GM19193 (cell line): ENCODE results near the gene C6orf47.

ENCODE experiments used
- POLR2A ChIP-seq: IDR thresholded peaks from 4 replicates; pipeline ENCODE4 v1.6.1; 2011; ENCODE audit not compliant: insufficient read depth, insufficient read length; ENCODE audit errors: extremely low read depth

Gene C6orf47, protein sequence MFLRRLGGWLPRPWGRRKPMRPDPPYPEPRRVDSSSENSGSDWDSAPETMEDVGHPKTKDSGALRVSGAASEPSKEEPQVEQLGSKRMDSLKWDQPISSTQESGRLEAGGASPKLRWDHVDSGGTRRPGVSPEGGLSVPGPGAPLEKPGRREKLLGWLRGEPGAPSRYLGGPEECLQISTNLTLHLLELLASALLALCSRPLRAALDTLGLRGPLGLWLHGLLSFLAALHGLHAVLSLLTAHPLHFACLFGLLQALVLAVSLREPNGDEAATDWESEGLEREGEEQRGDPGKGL

DNA sequence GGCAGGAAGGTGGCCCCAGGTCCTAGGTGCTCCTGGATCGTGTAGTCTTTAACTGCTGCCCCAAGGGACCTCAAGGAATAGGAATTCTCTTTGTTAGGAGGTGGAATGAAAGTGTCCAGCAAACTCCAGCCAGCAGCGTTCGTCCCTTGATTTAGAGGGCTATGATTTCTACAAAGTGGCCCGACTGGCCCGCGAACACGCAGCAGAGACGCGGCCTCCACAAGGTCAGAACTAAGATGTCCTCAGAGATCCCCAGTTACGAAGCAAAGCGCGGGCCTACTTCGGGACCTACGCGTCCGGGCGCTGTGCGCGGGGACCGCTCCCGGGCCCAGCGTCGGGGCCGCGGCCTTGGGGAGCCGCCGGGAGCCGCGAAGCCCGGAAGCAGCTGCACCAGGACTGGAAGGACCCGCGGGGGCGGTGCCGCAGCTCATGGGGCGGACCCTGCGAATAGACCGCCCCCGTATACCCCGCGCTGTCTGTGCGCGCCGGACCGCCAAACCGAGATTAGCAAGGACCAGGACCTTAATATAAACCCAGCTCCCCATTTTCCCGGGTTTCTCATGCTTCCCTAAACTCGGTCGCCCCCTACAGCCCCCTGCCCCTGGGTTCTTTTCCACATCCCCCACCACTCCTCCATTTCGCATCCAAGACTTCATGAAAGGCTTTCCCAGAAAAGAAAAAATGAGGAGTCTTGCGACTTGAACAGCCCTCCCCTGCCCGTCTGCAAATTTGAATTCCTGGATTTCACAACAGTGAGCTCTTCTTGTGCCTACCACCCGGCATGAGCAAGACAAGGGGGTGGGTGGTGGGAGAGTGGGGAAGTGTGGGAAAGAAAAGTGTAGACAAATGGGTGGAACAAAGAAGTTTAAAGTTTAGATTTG is at the start of gene C6orf47:
Gene C6orf47, minus strand, starts transcription at position 398 of the 881 bp plus-strand sequence. CDS start 831 bp downstream, outside the sequence.
- peak; percentile 91 for TF ChIP-seq POLR2A

DNA sequence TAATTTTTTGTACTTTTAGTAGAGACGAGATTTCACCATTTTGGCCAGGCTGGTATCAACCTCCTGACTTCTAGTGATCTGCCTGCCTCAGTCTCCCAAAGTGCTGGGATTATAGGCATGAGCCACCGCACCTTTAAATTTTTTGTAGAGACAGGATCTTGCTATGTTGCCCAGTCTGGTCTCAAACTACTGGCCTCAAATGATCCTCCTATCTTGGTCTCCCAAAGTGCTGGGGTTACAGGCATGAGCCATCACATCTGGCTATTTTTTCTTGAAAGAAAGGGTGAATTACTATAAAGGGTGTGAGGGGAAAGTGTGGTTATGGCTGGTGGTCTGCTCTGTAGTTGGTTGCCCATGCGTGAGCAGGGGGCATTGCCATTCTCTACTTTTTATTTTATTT is 47.6 kb upstream of the C6orf47 start:
- no peak for TF ChIP-seq POLR2A

DNA sequence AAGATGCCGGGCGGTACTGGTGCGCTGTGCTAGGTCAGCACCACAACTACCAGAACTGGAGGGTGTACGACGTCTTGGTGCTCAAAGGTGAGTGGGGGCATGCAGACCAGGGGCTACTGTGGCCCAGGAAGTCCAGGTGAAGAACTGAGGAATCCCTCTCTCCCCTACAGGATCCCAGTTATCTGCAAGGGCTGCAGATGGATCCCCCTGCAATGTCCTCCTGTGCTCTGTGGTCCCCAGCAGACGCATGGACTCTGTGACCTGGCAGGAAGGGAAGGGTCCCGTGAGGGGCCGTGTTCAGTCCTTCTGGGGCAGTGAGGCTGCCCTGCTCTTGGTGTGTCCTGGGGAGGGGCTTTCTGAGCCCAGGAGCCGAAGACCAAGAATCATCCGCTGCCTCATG is 47.1 kb upstream of the C6orf47 start:
- no peak for TF ChIP-seq POLR2A

DNA sequence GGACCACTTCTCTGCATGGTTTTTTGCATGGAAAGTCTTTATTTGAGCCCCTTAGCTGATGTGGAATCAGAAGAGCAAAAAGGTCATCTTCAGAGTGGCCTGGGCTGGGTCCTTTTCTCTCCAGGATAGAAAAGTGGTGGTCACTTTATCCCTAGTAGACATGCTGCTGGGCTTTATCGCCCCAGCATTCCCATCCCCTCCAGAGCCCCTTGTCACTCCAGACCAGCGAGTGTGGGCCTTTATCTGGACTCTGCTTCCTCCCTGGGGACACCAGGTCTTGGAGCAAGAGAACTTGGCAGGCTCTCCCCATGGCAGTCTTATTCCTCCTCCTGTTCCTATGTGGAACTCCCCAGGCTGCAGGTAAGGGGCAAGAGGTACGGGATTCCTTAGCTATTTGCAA is 46.0 kb upstream of the C6orf47 start, which contains the start of gene LY6G6F:
Gene LY6G6F, plus strand, starts transcription at position 268 of the 400 bp plus-strand sequence. Its CDS starts 41 bp downstream, at position 309.
- TF ChIP-seq POLR2A = no peak

DNA sequence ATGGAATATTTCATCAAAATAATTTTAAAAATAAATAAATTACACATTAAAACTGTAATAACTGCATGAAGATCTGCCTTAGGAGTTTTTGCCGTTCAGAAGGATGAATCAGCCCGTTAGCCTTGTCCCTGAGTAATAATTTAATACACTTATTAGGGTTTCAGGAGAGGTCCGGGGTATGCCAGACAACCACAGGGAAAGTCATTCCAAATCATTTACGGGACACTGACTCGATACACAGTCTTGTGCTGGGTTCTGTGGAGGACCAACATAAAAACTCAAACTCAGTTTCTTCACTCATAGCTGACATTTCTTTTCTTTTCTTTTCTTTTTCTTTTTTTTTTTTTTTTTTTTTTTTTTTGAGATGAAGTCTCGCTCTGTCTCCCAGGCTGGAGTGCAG is 45.4 kb upstream of the C6orf47 start:
- no peak for TF ChIP-seq POLR2A

DNA sequence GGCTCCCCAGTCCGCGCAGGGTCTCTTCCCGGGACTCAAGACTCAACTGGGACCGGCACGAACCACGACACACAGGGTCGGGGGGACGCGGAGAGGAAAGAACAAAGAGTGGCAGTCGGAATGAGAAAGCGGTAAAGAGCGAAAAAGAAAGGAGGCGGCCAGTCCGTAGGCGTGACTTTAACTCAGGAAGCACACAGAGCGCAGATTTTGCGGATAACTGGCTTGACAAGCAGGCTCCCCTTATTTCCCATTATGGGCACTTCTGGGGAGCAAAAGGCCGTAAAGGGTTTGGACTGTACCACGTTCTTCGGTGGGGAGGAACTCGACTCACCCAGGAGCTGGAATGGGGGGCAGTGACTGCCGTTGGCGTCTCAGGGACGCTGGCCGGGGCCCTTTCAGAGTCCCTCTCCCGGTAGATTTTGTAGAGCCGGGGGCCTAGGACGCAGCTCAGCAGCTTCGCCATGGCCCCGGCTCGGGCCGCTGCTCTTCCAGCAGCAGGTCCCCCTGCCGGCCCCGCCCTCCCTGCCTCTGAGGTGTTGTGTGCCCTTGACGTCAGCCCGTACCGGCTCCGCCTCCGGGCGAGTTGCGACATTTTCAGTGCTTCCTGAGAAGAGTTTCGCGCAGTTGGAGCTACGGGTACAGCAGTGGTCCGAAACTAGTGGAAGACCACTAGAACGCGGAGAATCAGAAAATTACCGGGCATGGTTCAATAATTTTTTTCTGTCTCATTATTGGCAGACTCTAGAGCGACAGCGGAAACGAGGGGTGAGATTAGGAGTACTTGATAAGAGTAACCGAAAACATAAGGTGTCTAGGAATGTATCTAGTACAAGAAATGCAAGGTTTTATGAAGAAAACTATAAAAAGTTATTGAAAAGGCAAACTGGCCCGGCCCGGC is 42.5 kb upstream of the C6orf47 start, which contains the start of gene ABHD16A:
Gene ABHD16A, minus strand, starts transcription at position 506 of the 898 bp plus-strand sequence. Its CDS starts 43 bp downstream, at position 463.
- TF ChIP-seq POLR2A = peak; percentile 91

DNA sequence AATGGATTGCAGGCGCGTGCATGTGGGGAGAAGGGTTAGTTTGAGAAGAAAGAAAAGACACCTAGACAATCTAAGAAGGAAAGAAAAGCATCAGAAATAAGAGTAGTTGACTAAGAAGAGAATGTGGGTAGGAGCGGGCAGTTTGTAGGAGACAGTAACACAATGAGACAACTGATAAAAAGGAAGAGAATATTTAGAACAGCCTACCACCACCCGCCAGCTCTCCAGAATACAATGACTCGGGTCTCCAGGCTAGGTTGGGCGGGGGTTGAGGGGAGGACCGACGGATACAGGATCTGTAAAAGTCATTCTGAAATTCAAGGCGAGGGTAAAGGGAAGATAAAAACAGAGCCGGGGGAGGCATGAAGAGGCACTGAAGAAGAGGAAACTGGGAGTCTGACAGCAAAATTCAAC is 41.8 kb upstream of the C6orf47 start:
- TF ChIP-seq POLR2A = no peak

DNA sequence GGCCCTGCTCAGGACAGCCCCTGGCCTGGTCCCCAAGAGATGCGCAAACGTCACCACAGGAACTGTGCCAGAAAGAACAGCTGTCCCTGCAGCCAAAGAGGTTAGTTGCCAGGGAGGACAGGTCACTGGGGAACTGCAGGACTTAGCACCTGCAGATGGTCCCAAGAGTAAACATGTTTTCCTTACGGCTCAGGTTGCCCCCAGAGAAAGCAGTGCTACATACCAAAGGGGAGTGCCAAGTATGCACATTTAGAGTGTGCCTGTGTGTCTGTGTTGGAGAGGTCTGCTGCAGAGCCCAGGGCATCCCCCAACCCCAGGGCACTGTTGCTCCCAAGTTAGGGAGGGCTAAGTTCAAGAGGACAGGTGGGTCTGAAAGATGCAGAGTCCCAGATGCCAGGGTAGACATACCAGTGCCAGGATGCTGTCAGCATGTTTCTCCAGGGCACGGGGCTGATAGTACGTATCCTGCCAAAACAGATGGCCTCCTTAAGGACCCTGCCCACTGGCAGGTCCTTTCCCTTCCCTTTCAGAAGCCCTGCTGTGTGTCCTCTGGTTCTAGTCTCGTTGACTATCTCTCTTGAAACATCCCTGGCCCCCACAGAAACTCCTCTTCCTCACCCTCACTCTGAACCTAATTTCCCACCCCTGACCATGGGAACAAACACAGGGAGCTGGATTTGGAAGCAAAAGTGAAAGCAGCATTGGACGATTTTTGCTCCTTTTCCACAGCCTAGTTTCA is 41.3 kb upstream of the C6orf47 start:
- no peak for TF ChIP-seq POLR2A

DNA sequence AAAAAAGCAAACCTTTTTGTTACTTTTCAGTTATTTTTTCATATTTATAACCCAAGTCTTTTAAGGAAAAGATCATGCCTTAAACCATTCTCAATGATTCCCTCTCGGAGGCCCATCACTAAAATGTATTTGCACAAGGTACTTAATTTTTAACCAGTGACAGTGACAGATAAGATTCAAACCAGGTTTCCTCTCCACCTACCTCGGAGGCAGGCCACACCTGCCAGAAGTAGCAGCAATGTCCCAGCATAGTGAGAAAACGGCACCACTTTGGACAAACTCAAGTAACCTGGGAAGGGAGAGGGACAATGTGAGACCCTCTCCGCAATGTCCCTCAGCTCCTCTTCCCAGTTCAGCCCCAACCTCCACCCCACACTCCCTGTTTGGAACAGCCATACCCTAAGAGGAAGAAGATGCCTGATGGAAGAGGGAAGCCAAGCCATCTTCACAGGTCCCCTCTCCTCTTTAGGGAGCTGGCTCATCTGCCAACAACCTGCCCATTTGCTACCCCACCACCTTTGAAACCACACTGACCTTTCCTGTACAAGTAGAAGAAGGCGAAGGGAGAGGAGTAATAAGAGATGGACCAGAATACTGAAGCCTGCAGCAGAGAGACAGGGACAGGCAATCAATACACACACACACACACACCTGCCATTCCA is 40.3 kb upstream of the C6orf47 start:
- no peak for TF ChIP-seq POLR2A

DNA sequence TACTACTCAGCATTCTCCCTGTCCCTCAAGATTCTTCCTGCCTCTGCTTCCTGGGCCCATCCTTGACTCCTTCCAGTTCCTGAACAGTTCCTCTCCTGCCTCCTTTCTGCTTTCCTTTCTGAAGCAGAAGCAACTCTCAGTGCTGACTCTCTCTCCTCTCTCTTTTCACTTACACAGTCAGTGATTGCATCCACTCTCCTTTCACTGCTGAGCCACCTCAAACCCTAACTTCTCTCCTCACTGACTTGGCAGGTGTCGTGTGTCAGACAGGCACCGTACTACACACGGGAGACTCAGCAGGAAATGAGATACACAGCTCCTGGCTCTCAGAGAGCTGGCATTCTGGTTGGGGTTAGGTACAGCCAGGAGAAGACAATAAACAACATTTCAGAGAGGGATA is 37.0 kb upstream of the C6orf47 start:
- no peak for TF ChIP-seq POLR2A

DNA sequence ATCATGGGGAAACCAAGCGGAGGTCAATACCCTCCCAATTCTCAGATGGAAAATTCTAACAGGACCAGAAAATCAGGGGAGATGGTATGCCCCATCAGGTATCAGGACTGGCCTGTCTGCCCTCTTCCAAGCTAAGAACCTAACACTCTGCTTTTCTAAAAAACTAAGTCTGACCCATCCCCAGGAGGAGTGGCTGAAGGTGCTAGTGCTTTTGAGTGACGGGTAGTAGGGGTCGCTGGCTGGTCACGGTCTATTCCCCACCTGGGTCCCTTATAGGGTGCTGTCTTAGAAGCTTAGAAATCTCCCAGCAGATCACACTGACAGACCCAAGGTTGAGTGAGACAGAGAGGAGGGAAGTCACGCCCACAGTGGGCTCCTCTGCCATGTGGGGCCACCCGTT is 33.0 kb upstream of the C6orf47 start:
- TF ChIP-seq POLR2A = no peak

DNA sequence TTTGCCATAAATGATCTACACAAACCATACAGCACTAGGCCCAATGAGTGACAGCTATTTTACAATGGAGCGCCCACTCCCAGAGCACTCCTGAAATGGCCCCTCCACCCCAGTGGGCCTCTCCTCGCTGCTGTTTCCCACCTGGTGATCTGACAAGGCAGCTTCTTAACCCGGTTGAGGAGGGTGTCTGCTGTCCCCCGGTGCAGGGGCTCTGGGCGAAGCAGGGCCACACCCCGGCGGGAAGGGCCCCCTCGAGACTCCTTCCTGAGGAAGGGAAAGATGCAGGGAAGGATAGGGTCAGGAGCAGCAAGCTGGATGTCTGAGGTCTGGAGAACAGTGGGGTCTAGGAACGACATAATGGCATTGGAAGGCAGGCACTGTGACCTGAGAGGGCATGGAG is 32.3 kb upstream of the C6orf47 start:
- TF ChIP-seq POLR2A = no peak

DNA sequence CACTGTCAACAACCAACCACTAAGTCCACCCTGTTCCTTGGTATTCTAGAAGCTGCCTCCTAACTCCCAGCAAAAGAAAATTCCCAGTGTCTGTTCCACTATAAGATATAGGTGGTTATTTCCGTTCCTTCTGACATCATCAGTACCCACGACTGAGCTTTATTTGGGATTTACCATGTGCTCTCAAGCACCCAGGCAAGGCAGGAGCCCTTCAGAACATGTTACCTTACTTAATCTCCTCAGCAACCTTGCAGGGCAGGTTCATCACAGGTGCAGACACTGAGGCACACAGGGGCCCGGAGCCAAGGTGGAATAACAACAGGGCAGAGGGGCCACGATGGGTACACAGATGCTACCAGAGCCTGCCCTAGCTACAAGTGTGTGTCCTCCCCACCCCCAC is 31.8 kb upstream of the C6orf47 start:
- no peak for TF ChIP-seq POLR2A

DNA sequence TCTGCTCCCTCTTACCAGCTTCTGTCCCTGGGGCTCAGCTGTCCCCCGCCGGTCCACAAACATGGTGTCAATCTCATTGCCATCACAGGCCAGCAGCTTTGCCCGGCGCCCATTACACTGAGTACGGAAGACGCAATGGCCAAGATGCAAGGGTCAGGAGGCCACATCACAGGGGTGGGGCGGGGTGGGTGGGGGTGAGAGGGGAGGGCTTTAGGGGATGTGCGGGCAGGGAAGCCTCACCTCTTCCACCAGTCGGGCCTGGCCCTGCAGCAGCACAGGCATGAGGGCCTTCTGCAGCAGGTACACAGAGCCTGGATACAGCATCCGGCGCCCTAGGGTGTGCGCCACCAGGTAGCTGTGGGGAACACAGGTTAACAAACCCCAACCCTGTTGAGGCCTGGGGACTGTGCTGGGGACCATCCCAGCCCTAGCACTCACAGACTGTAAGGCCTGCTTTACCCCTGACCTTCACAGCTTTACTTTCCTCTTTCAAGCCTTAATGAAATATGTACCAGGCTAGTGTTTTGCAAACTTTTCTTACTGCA is 31.1 kb upstream of the C6orf47 start:
- TF ChIP-seq POLR2A = no peak

DNA sequence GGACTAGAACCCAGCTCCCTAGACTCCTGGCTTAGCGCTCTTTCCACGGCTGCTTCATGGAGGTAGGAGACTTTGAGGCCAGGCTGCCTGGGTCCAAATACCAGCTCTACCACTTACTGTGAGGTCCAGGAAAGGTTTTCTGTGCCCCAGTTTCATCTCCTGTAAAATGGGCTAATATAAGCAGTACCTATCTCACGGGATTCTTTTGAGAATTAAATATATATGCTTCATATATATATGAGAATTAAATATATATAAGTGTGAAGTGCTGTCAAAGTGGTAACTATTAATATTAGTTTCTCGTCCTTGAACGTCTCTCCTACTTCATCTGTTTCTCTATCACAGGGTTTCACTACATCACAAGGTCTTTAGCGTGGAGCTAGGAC is 30.5 kb upstream of the C6orf47 start:
- TF ChIP-seq POLR2A = no peak
